K562 (cell line): Measurements from ENCODE around the gene CBLC. TPM values are rescaled to one million over a fixed set of nuclear protein-coding genes. Genes with fewer than 3 reads are reported as not detected.

ENCODE experiments used
- CBFA2T2 ChIP-seq: fragments of 450-650 bp; conservative IDR thresholded peaks from 2 replicates; pipeline ENCODE4 v1.6.1; 2017; ENCODE audit warnings: mild to moderate bottlenecking
- ESRRA ChIP-seq: fragments of 450-650 bp; IDR thresholded peaks from 2 replicates; pipeline ENCODE4 v1.6.1; 2014; ENCODE audit warnings: low read depth, mild to moderate bottlenecking, moderate library complexity, borderline replicate concordance
- GATAD2A ChIP-seq: fragments of 450-650 bp; IDR thresholded peaks from 2 replicates; pipeline ENCODE4 v1.6.1; 2017
- MEF2A ChIP-seq: IDR thresholded peaks from 2 replicates; pipeline ENCODE4 v1.6.1; 2011; ENCODE audit warnings: low read depth, mild to moderate bottlenecking, low read length, moderate library complexity; ENCODE audit not compliant: control insufficient read depth
- MEF2D ChIP-seq: conservative IDR thresholded peaks from 2 replicates; pipeline ENCODE4 v1.6.1; 2016; ENCODE audit warnings: low read depth, missing genetic modification characterization, missing compliant biosample characterization
- POLR2AphosphoS5 ChIP-seq: IDR thresholded peaks from 2 replicates; pipeline ENCODE4 v1.6.1; 2011; ENCODE audit warnings: mild to moderate bottlenecking, low read depth, low read length, moderate library complexity; ENCODE audit not compliant: control insufficient read depth, insufficient read depth
- RBM39 ChIP-seq: fragments of 200-400 bp; formaldehyde crosslinking; optimal IDR thresholded peaks from 2 replicates; pipeline ENCODE3; 2018; ENCODE audit warnings: low read depth, low read length
- SRF ChIP-seq, 2 experiments: fragments of 250-450, 450-650 bp in 1 of 2; sonication (Bioruptor Pico) in 1 of 2; sonication (generic) in 1 of 2; formaldehyde crosslinking; IDR thresholded peaks; 2 replicates each; pipeline versions ENCODE4 v1.5.0 to v1.5.1; 2020 to 2022; ENCODE audit warnings: mild to moderate bottlenecking in 1 of 2, missing genetic modification reagents in 1 of 2
- TFAP4 ChIP-seq: sonication (generic); formaldehyde crosslinking; IDR thresholded peaks from 2 replicates; pipeline ENCODE4 v1.8.0; 2022; ENCODE audit warnings: missing genetic modification reagents, mild to moderate bottlenecking, moderate library complexity, borderline replicate concordance
- ZBTB7A ChIP-seq: IDR thresholded peaks from 2 replicates; pipeline ENCODE4 v1.6.1; 2011; ENCODE audit warnings: low read depth, mild to moderate bottlenecking, low read length, moderate library complexity, borderline replicate concordance; ENCODE audit not compliant: control insufficient read depth
- ZNF395 ChIP-seq: fragments of 200-800 bp; sonication (Bioruptor generic); IDR thresholded peaks from 2 replicates; pipeline ENCODE4 v1.6.1; 2017; ENCODE audit warnings: missing genetic modification characterization, missing compliant biosample characterization
- polyA plus RNA-seq, 8 experiments: library from polyadenylated mRNA; depleted of rRNA in 4 of 8; stranded (reverse) in 5 of 8; unstranded in 3 of 8; fragments of >200 nt; fragmentation: Nextera tagmentation in 2 of 8; fragmentation: Illumina TruSeq in 1 of 8; extraction: Ambion mirVana in 2 of 8; extraction: Trizol in 1 of 8; gene quantifications; 2 replicates each; pipeline versions ENCODE4 v1.2.1 to v1.2.3, GENCODE V29; 2011 to 2014; ENCODE audit warnings: inconsistent platforms in 1 of 8, missing spikeins in 1 of 8
- total RNA-seq, 7 experiments: library from RNA; depleted of rRNA in 6 of 7; stranded (reverse); fragments of >200 nt in 6 of 7; fragmentation: Illumina TruSeq in 2 of 7; extraction: Trizol in 2 of 7; gene quantifications; 2 replicates each; pipeline versions ENCODE4 v1.2.1 to v1.2.3, GENCODE V29; 2011 to 2021; ENCODE audit warnings: low replicate concordance in 1 of 7
- TF ChIP-seq, protein P1 (sequence below), 2 experiments: IDR thresholded peaks; 2 replicates each; pipeline ENCODE4 v1.6.1; 2011; ENCODE audit warnings: borderline replicate concordance in 1 of 2, control low read depth in 1 of 2, low read depth in 1 of 2, low read length in 1 of 2, mild to moderate bottlenecking in 1 of 2, mixed read lengths in 1 of 2, moderate library complexity in 1 of 2; ENCODE audit not compliant: insufficient read depth in 1 of 2, insufficient read length in 1 of 2, poor library complexity in 1 of 2, severe bottlenecking in 1 of 2; ENCODE audit errors: extremely low read depth in 1 of 2
- TF ChIP-seq, protein P2 (sequence below): fragments of 450-650 bp; IDR thresholded peaks from 2 replicates; pipeline ENCODE4 v1.6.1; 2016; ENCODE audit warnings: borderline replicate concordance
- TF ChIP-seq, protein P3 (sequence below): fragments of 200-800 bp; sonication (Bioruptor generic); IDR thresholded peaks from 2 replicates; pipeline ENCODE4 v1.6.1; 2016; ENCODE audit warnings: missing genetic modification characterization, missing compliant biosample characterization

Gene CBLC
- total and polyA plus RNA-seq, 9 of the 15 experiments (the other 6 are each of a cell fraction or from before 2014, with no cell fraction given): 0.09 TPM; not detected in 8

DNA sequence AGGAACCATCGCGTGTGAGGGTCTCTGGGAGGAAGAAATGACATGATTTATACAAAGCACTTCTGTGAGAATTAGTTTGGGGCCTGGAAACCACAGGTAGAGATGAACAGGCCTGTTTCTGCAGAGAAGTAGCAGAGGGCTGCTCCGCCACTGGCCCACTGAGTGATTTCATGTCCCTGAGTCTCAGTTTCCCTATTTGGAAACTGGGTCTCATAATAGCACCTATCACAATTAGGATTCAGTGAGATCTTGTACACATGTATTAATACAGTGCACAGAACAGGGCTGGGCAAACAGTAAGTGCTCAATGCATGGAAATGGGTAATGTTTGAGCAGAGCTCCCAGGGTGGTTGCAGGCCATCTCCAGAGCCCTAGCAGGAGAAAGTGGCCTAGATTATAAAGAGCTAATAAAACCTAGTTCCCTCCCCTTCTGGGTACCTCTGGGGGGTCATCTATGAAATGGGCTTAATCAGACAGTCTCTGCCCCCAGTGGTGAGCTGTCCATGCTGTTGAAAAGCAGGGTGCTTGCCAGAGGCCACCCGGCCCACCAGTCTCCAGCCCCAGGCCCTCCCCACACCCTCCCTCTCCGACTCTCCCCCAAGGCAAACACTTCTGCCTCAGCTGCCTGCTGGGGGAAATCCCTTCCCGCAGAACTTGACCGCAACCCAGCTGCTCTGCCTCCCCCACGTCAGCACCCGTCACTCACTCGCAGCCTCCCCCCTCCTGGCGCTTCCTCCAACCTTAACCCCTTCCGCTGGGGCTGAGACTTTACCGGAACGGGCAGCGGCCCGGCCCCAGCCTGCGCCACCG, 24.7 kb upstream of the CBLC start (continued):
- TF ChIP-seq, protein P1, sequence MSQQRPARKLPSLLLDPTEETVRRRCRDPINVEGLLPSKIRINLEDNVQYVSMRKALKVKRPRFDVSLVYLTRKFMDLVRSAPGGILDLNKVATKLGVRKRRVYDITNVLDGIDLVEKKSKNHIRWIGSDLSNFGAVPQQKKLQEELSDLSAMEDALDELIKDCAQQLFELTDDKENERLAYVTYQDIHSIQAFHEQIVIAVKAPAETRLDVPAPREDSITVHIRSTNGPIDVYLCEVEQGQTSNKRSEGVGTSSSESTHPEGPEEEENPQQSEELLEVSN (IDR thresholded peaks at IDR 0.05; ENCODE audit: borderline replicate concordance in 1 of 2, extremely low read depth in 1 of 2, insufficient read depth in 1 of 2, insufficient read length in 1 of 2, low read depth in 1 of 2, low read length in 1 of 2, poor library complexity in 1 of 2, severe bottlenecking in 1 of 2): peak in 1 of 2 experiments; percentile 31
- TF ChIP-seq, protein P2, sequence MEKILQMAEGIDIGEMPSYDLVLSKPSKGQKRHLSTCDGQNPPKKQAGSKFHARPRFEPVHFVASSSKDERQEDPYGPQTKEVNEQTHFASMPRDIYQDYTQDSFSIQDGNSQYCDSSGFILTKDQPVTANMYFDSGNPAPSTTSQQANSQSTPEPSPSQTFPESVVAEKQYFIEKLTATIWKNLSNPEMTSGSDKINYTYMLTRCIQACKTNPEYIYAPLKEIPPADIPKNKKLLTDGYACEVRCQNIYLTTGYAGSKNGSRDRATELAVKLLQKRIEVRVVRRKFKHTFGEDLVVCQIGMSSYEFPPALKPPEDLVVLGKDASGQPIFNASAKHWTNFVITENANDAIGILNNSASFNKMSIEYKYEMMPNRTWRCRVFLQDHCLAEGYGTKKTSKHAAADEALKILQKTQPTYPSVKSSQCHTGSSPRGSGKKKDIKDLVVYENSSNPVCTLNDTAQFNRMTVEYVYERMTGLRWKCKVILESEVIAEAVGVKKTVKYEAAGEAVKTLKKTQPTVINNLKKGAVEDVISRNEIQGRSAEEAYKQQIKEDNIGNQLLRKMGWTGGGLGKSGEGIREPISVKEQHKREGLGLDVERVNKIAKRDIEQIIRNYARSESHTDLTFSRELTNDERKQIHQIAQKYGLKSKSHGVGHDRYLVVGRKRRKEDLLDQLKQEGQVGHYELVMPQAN: peak; percentile 86
- TF ChIP-seq CBFA2T2 (peak; percentile 91), MEF2A (0 out of 2 replicates have a peak, but pooled peaks have one; percentile 33), TFAP4 (CRISPR knock-in tag) (peak; percentile 100), ZBTB7A (peak; percentile 73), SRF (CRISPR knock-in tag; IDR thresholded peaks at IDR 0.05) (no peak), POLR2AphosphoS5 (peak; percentile 71), GATAD2A (peak; percentile 97), RBM39 (no peak), ZNF395 (peak; percentile 94), ESRRA (peak; percentile 99; the same call in 1 of the 2 replicates), MEF2D (tag) (peak; percentile 60; the same call in 1 of the 2 replicates)
- TF ChIP-seq, protein P3, sequence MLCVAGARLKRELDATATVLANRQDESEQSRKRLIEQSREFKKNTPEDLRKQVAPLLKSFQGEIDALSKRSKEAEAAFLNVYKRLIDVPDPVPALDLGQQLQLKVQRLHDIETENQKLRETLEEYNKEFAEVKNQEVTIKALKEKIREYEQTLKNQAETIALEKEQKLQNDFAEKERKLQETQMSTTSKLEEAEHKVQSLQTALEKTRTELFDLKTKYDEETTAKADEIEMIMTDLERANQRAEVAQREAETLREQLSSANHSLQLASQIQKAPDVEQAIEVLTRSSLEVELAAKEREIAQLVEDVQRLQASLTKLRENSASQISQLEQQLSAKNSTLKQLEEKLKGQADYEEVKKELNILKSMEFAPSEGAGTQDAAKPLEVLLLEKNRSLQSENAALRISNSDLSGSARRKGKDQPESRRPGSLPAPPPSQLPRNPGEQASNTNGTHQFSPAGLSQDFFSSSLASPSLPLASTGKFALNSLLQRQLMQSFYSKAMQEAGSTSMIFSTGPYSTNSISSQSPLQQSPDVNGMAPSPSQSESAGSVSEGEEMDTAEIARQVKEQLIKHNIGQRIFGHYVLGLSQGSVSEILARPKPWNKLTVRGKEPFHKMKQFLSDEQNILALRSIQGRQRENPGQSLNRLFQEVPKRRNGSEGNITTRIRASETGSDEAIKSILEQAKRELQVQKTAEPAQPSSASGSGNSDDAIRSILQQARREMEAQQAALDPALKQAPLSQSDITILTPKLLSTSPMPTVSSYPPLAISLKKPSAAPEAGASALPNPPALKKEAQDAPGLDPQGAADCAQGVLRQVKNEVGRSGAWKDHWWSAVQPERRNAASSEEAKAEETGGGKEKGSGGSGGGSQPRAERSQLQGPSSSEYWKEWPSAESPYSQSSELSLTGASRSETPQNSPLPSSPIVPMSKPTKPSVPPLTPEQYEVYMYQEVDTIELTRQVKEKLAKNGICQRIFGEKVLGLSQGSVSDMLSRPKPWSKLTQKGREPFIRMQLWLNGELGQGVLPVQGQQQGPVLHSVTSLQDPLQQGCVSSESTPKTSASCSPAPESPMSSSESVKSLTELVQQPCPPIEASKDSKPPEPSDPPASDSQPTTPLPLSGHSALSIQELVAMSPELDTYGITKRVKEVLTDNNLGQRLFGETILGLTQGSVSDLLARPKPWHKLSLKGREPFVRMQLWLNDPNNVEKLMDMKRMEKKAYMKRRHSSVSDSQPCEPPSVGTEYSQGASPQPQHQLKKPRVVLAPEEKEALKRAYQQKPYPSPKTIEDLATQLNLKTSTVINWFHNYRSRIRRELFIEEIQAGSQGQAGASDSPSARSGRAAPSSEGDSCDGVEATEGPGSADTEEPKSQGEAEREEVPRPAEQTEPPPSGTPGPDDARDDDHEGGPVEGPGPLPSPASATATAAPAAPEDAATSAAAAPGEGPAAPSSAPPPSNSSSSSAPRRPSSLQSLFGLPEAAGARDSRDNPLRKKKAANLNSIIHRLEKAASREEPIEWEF (CRISPR knock-in tag): no peak
